Muscle of leg (tissue), 16 donors: ENCODE measurements around the gene CFP. TPM values are rescaled to one million over a fixed set of nuclear protein-coding genes. Genes with fewer than 3 reads are reported as not detected.
"Not testable (repeated sequence)": the region's sequence is repeated elsewhere in the genome, so short reads cannot be mapped to it uniquely, and the experiment has no call there.

Source experiments
- DNase-seq: peaks from one replicate; pipeline ENCODE4 v3.0.0; 2013
- H3K27ac ChIP-seq: one replicate; pipeline ENCODE4 v1.5.1; 2013; ENCODE audit warnings: mild to moderate bottlenecking, low read length, control low read depth
- H3K27me3 ChIP-seq: one replicate; pipeline ENCODE4 v1.6.1; 2013; ENCODE audit warnings: low read length; ENCODE audit not compliant: control insufficient read depth, insufficient read depth
- H3K36me3 ChIP-seq: one replicate; pipeline ENCODE4 v1.6.1; 2013; ENCODE audit warnings: low read length; ENCODE audit not compliant: control insufficient read depth, insufficient read depth
- H3K4me1 ChIP-seq: one replicate; pipeline ENCODE4 v1.6.1; 2013; ENCODE audit warnings: low read length; ENCODE audit not compliant: control insufficient read depth, insufficient read depth
- H3K4me3 ChIP-seq: one replicate; pipeline ENCODE4 v1.5.1; 2013; ENCODE audit warnings: low read length, control low read depth
- H3K9me3 ChIP-seq: replicated peaks from 2 replicates; pipeline ENCODE4 v1.6.1; 2013; ENCODE audit warnings: low read depth, low read length; ENCODE audit not compliant: control insufficient read depth
- WGBS: methylation state at CpG from one replicate; pipeline ENCODE4 v1.1.5; 2013; ENCODE audit warnings: missing lambda C conversion rate; ENCODE audit not compliant: insufficient coverage; 5-methylcytosine and 5-hydroxymethylcytosine counted together
- long read RNA-seq, 11 donors: transcript quantifications; one replicate each; lab custom pipeline, GENCODE V29; 2026
- polyA plus RNA-seq, 8 donors: library from polyadenylated mRNA; unstranded; fragments of 120-200 nt; gene quantifications; one replicate each; pipeline versions ENCODE4 v1.2.1 to v1.2.3, GENCODE V29; 2013; ENCODE audit warnings: inconsistent platforms in 1 of 8, low replicate concordance in 1 of 8; ENCODE audit not compliant: insufficient read length in 8 of 8, insufficient read depth in 1 of 8
- total RNA-seq: library from RNA; stranded (reverse); fragments of 120-200 nt; gene quantifications from one replicate; pipeline ENCODE4 v1.2.4, GENCODE V29; 2013

CFP gene
- total RNA-seq (3.2 TPM), polyA plus RNA-seq (1 to 10 TPM; 1.6 to 4.5 (median 2.7) TPM)
- long read RNA-seq, donor 1, result 0 reads
- long read RNA-seq, donor 2, partial matches to known transcripts, result 0 of 1 reads
- long read RNA-seq, donor 2, other reads (novel, unspliced or antisense), result 0 of 1 reads
- long read RNA-seq, donor 3, partial matches to known transcripts, result 0 of 1 reads
- long read RNA-seq, donor 3, other reads (novel, unspliced or antisense), result 0 of 1 reads
- long read RNA-seq, donor 4, partial matches to known transcripts, result 0 of 1 reads
- long read RNA-seq, donor 4, other reads (novel, unspliced or antisense), result 0 of 1 reads
- long read RNA-seq, donor 5, partial matches to known transcripts, result 0 of 2 reads
- long read RNA-seq, donor 5, other reads (novel, unspliced or antisense), result 0 of 2 reads
- long read RNA-seq, donor 6, partial matches to known transcripts, result 0 of 2 reads
- long read RNA-seq, donor 6, other reads (novel, unspliced or antisense), result 0 of 2 reads
- long read RNA-seq, donor 7, result 0 reads
- long read RNA-seq, donor 8, result 0 reads
- long read RNA-seq, donor 9, result 0 reads
- long read RNA-seq, donor 10, result 0 reads
- long read RNA-seq, donor 11, partial matches to known transcripts, result 0 of 1 reads
- long read RNA-seq, donor 11, other reads (novel, unspliced or antisense), result 0 of 1 reads

DNA sequence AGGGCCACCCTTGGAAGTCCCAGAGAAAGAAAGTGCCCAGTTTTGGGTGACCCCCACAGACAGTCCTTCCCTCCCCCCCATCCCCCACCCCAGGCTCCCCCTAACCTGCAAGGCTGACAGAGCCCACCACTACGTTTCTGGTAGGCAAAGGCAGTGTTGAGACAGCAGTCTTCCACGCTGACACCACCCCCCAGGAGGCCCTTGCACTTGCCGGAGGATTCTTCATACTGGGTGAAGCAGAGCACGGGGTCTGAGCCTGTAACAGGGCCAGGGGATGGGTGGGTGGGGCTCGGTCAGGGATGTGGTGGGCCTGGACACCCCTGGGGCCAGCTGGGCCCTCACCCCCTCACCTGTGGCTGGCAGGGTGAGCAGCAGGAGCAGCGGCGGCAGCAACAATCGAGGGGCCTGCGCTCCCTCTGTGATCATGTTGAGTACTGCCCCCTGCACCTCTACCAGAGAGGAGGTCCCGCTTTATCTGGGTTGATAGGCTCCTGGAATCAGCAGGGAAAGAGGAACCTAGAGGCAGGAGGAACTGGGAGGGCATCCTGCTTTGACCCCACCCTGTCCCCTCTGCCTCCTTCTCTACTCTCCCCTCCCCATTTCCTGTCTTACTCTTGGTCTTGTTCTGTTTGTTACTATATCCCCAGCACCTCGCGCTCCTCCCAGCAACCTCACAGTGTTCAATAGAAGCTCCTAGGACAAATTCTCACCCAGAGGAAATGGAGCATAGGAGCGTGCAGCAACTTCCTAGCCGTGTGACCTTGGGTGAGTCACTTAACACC is at the start of gene CFP:
TSS of gene CFP (minus strand) at position 512 of the 782 bp plus-strand sequence. CDS start at position 426, 86 bp downstream.
- no peak for DNase-seq
- Histone ChIP-seq H3K27ac (no peak within 1 kb of the TSS), H3K4me1 (no peaks in the 10 kb centered on the region), H3K4me3 (no peak within 1 kb of the TSS), H3K36me3 (peaks cover under 1% of the 10 kb centered on the region), H3K9me3 (no peaks in the 10 kb centered on the region), H3K27me3 (no peaks in the 10 kb centered on the region)
- WGBS, result 79% methylated on average over 2 of the region's 14 CpGs

- H3K27ac ChIP-seq, H3K9me3 ChIP-seq, H3K36me3 ChIP-seq, H3K4me1 ChIP-seq, H3K4me3 ChIP-seq, H3K27me3 ChIP-seq: not testable (repeated sequence)
- WGBS, result 58% methylated on average over 2 of the region's 7 CpGs
- DNase-seq, result peak; percentile 21
These were observed 46.5 kb upstream of the CFP start for GRCh38 chrX:47675959-47676859.

DNA sequence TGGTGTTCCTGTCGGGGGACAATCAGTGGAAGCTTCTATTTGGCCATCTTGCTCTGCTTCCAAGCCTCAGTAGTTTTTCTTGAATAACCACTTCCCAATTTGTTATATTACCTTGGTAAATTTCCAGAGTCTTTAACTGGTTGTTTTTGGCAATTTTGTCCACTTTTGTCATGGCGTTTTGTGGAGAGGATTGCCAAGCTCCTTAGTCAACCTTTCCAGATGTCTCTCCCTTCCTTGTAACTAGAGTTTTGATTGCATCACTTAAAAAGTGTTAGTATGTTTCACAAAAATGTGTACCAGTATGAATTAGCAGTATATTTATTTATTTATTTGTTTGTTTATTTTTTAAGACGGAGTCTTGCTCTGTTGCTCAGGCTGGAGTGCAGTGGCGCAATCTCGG is 45.0 kb upstream of the CFP start:
- H3K27me3 ChIP-seq, result peaks cover 2% of the 10 kb centered on the region
- H3K9me3 ChIP-seq, result no peaks in the 10 kb centered on the region
- no peak overlapping the region for H3K4me3 ChIP-seq
- H3K27ac ChIP-seq, result no peak overlapping the region
- H3K4me1 ChIP-seq, result no peaks in the 10 kb centered on the region
- no peak for DNase-seq
- no peaks in the 10 kb centered on the region for H3K36me3 ChIP-seq
- WGBS, result no CpG with 5 or more reads among the region's 5 CpGs

DNA sequence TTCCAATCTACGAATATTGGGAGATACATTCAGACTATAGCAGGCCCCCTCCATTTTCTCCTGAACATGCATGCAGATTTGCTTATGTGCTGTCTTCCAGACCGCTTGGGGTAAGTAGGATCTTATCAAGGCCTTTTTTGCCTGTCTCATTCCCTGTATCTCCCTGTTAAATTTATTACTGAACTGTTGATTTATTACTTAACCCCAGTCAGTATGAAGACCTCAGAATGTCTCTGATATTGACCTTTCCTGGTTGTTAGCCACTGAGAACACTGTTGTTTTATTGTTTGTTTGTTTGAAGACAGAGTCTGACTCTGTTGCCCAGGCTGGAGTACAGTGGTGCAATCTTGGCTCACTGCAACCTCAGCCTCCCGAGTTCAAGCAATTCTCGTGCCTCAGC is 36.1 kb upstream of the CFP start:
- not testable (repeated sequence) for H3K27ac ChIP-seq, H3K4me1 ChIP-seq, H3K4me3 ChIP-seq, H3K27me3 ChIP-seq, H3K9me3 ChIP-seq, H3K36me3 ChIP-seq, DNase-seq
- 100% methylated on average over 1 of the region's 4 CpGs for WGBS

DNA sequence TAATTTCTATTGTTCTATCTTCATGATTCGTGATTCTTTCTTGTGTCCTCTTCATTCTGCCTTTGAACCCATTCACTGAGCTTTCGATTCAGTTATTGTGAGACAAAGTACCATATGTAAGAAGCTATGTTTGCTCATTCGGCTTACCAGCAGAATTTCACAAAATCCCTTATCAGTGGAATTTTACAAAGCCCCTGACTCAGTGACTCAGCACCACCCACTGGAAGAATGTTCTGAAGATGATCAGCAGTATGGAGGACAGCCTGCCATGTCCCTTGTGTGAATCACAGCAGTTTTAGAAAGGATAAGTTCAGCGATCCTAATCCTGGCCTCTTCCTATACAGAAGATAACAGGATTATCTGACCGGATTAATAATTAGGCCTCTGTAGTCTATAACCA is 35.0 kb upstream of the CFP start:
- no peak overlapping the region for H3K4me3 ChIP-seq
- H3K9me3 ChIP-seq, result no peaks in the 10 kb centered on the region
- no CpG with 5 or more reads among the region's 5 CpGs for WGBS
- no peak for DNase-seq
- H3K27ac ChIP-seq, result no peak overlapping the region
- no peaks in the 10 kb centered on the region for H3K4me1 ChIP-seq
- H3K27me3 ChIP-seq, result no peaks in the 10 kb centered on the region
- no peaks in the 10 kb centered on the region for H3K36me3 ChIP-seq

- Histone ChIP-seq H3K27me3 (no peaks in the 10 kb centered on the region), H3K9me3 (no peaks in the 10 kb centered on the region), H3K4me1 (no peaks in the 10 kb centered on the region), H3K4me3 (no peak overlapping the region), H3K36me3 (peaks cover 4% of the 10 kb centered on the region), H3K27ac (no peak overlapping the region)
- WGBS, result no CpG with 5 or more reads among the region's 1 CpG
- peak; percentile 25 for DNase-seq
These were observed 32.5 kb upstream of the CFP start for GRCh38 chrX:47662144-47662657.

GRCh38 chrX:47661539-47661938 is 31.8 kb upstream of the CFP start:
- WGBS, result 82% methylated on average over 4 of the region's 7 CpGs

DNA sequence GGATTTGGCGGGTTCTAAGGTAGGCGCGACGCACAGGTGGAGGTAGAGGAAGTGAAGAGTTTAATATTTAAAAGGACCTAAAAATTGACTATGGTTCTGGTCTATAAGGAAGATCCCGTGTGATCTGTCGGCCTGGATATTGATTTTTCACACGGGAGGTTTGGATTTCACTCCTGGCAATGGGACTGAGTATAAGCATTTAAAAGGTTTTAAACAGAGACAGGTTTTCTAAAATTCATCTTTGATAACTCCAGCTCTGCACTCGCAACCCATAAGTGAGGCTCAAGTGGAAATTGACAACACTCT is 29.6 kb upstream of the CFP start:
- WGBS, result 54% methylated on average over 6 of the region's 8 CpGs
- DNase-seq, result no peak
- peaks cover 20% of the 10 kb centered on the region for H3K36me3 ChIP-seq
- no peaks in the 10 kb centered on the region for H3K27me3 ChIP-seq
- no peaks in the 10 kb centered on the region for H3K4me1 ChIP-seq
- H3K27ac ChIP-seq, result peak overlapping the region; percentile 98
- no peaks in the 10 kb centered on the region for H3K9me3 ChIP-seq
- H3K4me3 ChIP-seq, result peak overlapping the region; percentile 66

More at GRCh38 chrX:47661539-47661938, 31.8 kb upstream of the CFP start:
- no peaks in the 10 kb centered on the region for H3K9me3 ChIP-seq
- no peak overlapping the region for H3K27ac ChIP-seq
- peaks cover 11% of the 10 kb centered on the region for H3K36me3 ChIP-seq
- H3K4me3 ChIP-seq, result no peak overlapping the region
- no peaks in the 10 kb centered on the region for H3K4me1 ChIP-seq
- no peaks in the 10 kb centered on the region for H3K27me3 ChIP-seq
- no peak for DNase-seq

- no peaks in the 10 kb centered on the region for H3K27me3 ChIP-seq
- H3K4me1 ChIP-seq, result no peaks in the 10 kb centered on the region
- H3K27ac ChIP-seq, result peak within 1 kb of the TSS; percentile 98
- peak within 1 kb of the TSS; percentile 66 for H3K4me3 ChIP-seq
- peak; percentile 95 for DNase-seq
- no peaks in the 10 kb centered on the region for H3K9me3 ChIP-seq
- H3K36me3 ChIP-seq, result peaks cover 20% of the 10 kb centered on the region
- 40% methylated on average over 39 of the region's 54 CpGs for WGBS
These were observed 29.1 kb upstream of the CFP start, which contains the start of gene UXT for GRCh38 chrX:47658684-47659420. UXT (minus strand) TSS chrX:47659180; CDS start chrX:47658927, 253 bp downstream.
